H1 (cell line): ENCODE data around the gene GPRASP1. TPM values are rescaled to one million over a fixed set of nuclear protein-coding genes. Genes with fewer than 3 reads are reported as not detected.

Experiments
- CEBPB ChIP-seq: IDR thresholded peaks from 2 replicates; pipeline ENCODE4 v1.6.1; 2012; ENCODE audit warnings: low read depth, low read length
- EZH2 ChIP-seq: fragments of 200-600 bp; sonication (generic); IDR thresholded peaks from 2 replicates; pipeline ENCODE4 v1.7.1; 2012; ENCODE audit warnings: low read depth, mild to moderate bottlenecking, moderate library complexity, low read length, inconsistent platforms; ENCODE audit not compliant: severe bottlenecking
- NRF1 ChIP-seq: IDR thresholded peaks from 2 replicates; pipeline ENCODE4 v1.6.1; 2011; ENCODE audit warnings: mild to moderate bottlenecking, low read depth, low read length, improper control_type of control experiment
- SIX5 ChIP-seq: IDR thresholded peaks from 2 replicates; pipeline ENCODE4 v1.6.1; 2011; ENCODE audit warnings: mild to moderate bottlenecking, low read depth, low read length
- SP4 ChIP-seq: IDR thresholded peaks from 2 replicates; pipeline ENCODE4 v1.6.1; 2012; ENCODE audit warnings: low read length, inconsistent platforms
- polyA plus RNA-seq, 7 experiments: library from polyadenylated mRNA; depleted of rRNA in 3 of 7; stranded (reverse) in 5 of 7; unstranded in 2 of 7; fragments of >200 nt in 5 of 7; fragments of 200-250 nt in 2 of 7; gene quantifications; 1 replicate in 5 of 7; 2 replicates in 1 of 7; 4 replicates in 1 of 7; pipeline versions ENCODE4 v1.2.1 to v1.2.3, GENCODE V29; 2011 to 2013; ENCODE audit warnings: missing spikeins in 2 of 7, mixed read lengths in 2 of 7
- total RNA-seq: library from RNA; stranded (reverse); fragmentation: NEBNext Ultra II Directional; extraction: Animal tissue kit (Norgen Biotek cat#: 25700); gene quantifications from 2 replicates; pipeline ENCODE4 v1.2.1, GENCODE V29; 2021

The GPRASP1 gene
- total and polyA plus RNA-seq, 2 of the 8 experiments (the other 6 are each of a cell fraction or from before 2014, with no cell fraction given): 0.65 to 2.0 TPM

DNA sequence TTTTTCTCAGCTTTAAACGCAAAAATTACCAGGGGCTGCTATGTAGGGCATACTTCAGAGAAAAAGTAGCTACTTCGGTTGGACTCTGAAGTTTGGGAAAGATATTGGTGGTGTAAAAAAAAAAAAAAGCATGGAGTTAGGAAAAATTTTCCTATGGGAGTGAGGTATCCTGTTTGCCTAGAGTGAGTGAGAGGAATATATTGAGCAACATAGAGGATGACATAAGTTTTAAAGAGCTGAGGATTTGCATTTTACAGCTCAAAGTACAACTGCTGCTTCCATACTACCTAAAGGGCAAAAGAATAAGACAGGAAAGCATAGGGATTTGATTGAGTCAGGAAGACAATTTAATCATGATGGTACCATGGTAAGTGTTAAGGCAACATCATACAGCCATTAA, 7.3 kb downstream of the GPRASP1 start (continued):
- TF ChIP-seq EZH2 (no peak), SP4 (no peak), CEBPB (no peak), SIX5 (no peak), NRF1 (no peak)
